ENCODE results near the gene TLR9.

Gene TLR9

DNA sequence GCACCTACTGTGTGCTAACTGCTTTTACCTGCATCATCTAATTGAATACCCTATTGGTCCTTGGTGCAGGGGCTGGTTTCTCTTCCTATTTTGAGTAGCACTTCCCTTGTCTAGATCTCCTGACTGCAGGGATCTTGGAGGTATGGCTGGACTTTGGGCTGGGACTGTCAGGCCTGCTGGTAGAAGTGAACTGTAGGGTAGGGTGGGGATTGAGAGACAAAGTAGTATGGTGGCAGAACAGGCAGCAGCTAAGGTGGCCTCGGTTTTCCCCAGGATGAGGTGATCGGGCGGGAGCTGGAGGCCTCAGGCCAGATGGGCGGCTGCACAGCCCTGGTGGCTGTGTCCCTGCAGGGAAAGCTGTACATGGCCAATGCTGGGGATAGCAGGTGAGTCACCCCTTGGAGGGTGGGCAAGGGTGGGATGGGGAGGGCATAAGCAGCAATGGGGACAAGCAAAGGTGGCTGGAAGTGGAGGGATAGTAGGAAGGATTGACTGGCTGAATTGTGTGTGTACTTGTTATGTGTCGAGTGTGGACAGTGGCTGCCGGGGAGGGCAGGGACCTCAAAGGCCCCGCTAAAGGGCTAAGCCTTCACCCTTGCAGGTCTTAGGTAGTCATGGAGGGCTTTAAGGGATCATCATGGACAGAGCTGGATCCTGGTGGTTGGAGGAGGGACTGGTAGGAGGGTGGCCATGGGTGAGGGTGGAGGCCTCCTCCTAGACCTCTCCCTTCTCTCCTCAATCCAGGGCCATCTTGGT is 22.1 kb upstream of the TLR9 start:
- DNase-seq (ENCODE audit: low read depth in 2 of 2, low spot score in 1 of 2): no peak

DNA sequence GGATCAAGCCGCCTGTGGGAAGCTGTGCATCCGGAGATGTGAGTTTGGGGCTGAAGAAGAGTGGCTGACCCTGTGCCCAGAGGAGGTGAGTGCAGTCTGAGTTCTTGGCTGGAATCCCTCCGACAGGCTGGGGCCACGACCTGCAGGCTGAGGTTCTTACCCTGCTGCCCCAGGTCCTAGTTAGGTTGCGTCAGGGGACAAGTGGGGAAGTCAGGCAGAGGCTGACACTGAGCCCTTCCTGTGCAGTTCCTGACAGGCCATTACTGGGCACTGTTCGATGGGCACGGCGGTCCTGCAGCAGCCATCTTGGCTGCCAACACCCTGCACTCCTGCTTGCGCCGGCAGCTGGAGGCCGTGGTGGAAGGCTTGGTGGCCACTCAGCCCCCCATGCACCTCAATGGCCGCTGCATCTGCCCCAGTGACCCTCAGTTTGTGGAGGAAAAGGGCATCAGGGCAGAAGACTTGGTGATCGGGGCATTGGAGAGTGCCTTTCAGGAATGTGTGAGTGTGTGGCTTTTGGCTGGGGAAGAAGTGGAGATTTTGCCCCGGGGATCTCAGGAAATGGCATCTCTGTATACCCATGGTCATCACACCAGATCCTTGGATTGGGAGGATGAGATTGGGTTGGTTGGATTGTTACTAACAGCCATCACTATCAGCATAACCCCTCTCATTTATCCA is 21.4 kb upstream of the TLR9 start:
- no peak for DNase-seq (ENCODE audit: low read depth in 2 of 2, low spot score in 1 of 2)

DNA sequence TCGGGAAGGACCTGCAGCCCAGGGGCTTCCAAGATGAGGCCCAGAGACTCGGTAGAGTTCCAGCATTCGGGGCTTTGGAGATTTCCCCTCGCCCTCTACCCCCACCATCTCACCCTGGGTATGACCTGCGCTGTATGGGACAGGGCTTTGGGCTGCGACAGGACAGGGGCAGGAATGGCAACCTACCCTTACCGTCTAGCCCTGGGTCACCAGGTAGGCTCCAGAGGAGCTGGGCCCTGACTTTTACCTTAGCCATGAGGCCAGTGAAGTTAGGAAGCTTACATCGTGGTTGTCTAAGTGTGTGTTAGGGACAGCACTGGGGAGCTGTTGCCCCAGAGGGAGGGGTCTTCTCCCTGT is 20.8 kb upstream of the TLR9 start:
- no peak for DNase-seq (ENCODE audit: low read depth in 2 of 2, low spot score in 1 of 2)

DNA sequence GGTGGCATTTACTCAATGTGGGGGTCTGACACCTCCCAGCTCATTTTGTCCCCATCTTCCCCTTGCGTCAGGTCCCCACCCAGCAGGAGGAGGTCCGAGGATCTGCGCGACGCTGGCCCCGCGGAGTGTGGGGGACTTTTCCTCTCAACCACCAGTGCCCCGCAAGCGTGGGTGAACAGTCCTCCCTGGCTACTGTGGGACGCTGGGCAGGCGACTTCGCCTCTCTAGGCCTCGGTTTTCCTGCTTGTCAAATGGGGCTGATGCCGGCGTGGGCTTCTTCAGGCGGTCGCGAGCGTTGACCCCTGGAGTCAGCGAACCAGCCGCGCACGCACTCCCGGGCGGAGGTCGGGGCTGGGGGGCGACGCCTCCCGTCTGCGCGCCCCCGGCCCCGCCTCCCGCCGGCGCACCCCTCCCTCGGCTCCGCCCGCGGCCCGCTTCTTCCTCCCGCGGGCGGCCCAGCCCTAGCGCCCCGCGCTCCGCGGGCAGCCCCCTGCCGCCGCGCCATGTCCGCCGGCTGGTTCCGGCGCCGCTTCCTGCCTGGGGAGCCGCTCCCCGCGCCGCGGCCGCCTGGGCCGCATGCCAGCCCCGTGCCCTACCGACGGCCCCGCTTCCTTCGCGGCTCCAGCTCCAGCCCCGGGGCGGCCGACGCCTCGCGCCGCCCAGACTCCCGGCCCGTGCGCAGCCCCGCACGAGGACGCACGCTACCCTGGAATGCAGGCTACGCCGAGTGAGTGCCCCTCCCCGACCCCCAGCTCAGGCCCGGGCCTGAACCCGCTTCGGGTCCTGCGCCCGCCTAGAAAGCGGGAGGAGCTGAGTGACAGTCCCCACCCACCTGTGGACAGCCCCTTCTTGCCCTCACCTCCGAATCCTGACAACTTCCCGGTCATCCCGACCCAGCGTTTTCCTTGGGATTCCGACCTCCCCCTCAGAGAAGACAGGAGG is 20.1 kb upstream of the TLR9 start, which contains the start of gene PPM1M:
Gene PPM1M (plus strand): TSS at position 438 of the 942 bp plus-strand sequence. CDS start 66 bp downstream, at position 504.
- DNase-seq (ENCODE audit: low read depth in 2 of 2, low spot score in 1 of 2): peak in 1 of 2 donors; percentile 30

DNA sequence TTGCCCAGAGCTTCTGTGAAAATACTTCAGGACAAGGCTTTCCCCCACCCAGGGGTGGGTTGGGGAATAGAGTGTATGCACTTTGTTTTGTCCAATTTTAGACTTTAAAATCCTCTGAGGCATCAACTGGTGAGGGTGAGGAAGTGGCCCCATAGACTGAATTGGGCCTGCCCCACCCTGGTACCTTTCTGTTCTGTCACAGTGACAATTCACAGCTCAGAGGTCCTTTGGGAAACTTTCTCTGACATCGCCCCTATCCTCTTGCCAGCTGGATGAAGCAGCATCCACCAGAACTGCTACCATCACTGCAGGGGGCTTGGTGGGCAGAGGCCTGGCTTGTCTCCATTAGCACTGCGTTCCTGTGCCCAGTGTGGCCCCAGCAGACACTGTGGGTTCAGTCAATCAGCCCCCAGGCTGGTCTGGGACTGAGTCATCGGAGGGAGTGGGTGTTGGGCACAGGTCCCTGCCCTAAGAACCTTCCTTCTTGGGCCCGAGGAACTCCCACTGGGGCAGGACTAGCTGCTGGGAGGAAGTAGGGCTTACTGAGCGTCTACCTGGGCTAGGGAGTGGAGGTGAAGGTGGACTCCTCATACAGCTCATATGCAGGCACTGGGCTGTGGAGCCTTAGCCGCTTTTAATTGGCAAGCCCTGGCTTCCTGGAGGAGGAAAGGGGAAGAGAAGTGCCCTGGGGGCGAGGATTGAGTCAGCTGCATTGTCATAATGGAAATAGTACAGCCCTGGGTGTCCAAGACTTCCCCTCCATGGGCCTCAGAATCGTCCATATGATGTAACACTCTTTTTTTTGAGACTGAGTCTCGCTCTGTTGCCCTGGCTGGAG is 18.6 kb upstream of the TLR9 start:
- DNase-seq (ENCODE audit: low read depth in 2 of 2, low spot score in 1 of 2): no peak

DNA sequence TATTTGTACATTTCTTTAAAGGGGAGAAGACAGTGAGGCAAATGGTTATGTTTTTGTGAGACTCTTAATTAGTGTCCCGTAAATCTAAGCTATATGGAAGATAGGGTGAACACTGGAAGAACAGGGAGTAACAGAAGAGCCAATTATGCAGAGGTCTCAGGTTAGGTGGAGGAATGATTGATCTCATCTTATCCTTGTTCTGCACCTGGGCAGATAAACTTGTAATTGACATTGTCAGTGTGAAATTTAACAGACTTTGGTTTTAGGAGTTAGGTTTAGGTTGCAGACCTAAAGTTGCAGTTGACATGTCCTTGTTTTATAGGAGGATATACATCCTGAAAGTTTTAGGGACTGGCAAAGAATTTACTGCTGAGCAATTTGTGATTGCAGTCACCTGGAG is 16.6 kb upstream of the TLR9 start:
- DNase-seq (ENCODE audit: low read depth in 2 of 2, low spot score in 1 of 2): no peak

DNA sequence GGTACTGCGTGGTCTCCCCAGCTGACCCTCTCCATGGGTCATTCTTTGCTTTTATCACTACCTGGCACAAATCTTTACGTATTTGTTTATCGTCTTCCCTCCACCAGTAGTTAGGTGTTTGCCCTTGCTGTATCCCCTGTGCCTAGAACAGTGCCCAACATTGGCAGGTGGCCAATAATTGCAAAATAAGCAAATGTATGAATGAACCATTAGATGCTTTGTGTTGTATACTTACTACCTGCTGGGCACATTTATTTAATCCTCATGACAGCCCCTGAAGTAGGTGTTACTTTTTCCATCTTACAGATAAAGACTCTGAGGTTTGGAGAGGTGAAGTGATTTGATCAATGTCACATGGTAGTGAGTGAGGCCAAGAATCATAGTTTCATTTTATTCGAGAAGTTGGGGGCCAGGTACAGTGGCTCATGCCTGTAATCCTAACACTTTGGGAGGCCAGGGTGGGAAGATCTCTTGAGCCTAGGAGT is 15.5 kb upstream of the TLR9 start:
- DNase-seq (ENCODE audit: low read depth in 2 of 2, low spot score in 1 of 2): no peak

DNA sequence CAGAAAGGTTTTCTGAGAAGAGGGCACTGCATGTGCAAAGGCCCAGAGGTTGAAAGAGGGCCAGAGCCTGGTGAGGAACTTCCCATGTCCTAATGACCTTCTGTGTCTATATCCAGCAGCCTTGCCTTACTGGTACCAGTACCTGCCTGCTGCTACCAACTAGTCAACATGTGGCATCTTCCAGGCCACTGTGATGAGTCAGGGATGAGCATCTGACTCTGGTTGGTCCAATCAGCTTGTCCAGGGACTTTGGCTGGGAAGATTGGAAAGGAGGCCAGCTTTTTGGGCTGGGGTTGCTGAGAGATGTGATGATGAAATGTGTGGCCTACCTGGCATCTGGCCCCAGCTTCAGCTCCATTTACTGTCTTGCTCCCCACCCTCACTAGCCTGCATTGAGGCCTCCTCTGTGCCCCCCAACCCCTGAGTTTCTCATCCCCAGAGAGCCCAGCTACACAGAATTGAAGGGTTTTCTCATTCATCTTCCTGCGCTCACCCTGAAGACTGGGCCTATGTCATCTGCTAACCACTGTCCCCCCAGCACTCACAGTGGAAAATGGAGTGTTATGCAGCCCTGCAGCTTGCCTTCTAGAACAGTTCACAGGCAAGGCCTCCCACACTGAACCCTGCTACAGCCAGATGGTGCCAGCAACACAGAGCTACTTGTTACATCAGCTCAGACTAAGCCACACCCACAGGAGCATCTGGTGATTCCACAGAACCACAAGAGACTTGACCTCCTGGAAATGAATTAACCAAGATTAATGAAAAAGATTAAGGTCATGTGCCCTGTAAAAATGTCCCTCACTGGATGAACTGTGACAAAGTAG is 14.8 kb upstream of the TLR9 start:
- DNase-seq (ENCODE audit: low read depth in 2 of 2, low spot score in 1 of 2): peak in 1 of 2 donors; percentile 30

DNA sequence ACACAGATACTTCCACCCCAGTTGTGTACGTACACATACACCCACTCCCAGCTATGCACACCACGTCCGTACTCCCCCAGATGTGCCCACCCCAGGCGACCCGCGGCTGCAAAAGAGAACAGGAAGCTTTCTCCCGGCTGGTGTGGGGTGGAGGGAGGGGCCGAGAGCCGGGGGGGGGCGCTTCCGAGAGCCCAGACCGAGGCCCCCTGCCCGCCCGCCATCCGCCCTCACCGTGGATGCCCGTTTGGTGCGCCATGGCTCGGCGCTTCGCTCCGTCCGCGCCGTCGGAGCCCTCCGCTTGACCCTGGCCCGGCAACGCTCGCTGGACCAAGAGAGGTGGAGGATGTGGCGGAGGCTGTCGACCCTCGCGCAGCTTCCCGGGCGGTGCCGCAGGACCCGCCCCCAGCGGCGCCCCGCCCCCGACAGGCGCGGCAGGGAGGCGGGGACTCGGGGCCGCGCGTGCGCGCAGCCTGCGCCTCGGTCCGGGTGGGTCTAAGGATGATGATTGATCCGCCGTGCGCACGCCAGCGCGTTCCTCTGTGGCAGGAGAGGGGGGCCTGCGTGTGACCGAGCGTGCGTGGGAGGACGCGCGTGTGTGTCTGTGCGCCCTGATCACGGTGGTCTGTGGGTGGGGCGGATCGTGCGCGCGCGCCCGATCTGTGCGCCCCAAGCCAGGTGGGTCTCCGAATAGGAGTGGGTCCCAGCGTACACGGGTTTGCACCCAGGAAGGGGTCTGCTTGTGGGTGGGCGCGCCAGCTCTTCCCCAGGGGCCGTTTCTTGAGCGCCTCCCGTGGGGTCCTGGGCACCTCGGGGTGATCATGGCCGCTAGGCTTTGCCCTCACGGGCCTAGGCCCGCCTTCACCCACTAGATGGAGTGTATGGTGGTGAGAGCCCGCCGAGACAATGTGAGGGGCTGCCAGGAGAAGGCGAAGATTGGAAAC is 13.6 kb upstream of the TLR9 start, which contains the start of gene TWF2:
Gene TWF2 (minus strand): TSS at position 398 of the 941 bp plus-strand sequence. CDS start 142 bp downstream, at position 256.
- peak; percentile 74 to 87 for DNase-seq (ENCODE audit: low read depth in 2 of 2, low spot score in 1 of 2)

DNA sequence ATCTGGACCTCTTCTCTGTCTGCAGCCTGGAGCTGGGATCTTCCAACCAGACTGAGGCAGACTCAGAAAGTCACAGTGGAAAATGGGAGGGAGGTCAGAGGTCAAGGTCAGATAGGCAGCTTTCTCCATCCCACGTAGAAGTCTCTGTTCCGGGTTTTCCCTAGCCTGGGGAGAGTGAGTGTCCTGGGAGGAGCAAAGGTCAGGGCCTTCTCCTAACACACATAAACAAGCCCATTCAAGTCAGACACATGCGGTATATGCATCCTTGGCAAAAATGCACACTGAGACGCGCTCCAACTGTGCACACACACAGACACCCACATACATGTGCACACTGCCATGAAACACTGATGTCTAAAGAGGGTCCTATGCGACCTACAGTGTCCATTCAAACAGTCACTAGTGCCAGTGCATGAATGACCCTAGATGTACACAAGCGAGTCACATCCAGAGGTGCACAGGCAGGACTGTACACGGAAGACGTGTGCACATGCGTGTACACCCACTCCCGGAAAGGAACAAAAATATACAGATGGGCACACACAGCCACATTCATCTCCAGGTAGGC is 12.8 kb upstream of the TLR9 start:
- no peak for DNase-seq (ENCODE audit: low read depth in 2 of 2, low spot score in 1 of 2)

DNA sequence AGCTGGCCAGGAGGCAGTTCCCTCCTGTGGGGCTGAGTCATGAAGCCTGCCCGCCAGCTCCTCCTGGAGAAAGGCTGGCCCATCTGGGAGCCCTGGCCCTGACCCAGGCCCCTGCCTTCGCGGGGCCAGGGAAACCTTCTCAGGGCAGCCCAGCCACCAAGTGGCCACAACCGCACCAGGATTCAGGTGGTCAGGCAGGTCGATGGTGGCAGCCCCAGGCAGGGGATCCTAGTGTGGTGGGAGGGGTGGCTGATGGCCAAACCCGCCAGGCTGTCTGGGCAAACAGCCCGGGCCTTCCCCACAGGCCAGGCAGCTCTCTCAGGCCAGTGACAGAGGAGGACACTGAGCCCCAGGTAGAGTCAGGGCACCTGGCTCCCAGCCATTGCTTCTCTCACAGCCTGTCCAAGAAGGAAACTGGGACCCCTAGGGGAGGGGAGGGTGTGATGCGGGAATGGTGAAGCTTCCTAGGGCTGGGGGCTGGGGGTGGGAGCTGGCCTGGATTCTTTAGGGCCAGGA is 12.3 kb upstream of the TLR9 start:
- no peak for DNase-seq (ENCODE audit: low read depth in 2 of 2, low spot score in 1 of 2)

DNA sequence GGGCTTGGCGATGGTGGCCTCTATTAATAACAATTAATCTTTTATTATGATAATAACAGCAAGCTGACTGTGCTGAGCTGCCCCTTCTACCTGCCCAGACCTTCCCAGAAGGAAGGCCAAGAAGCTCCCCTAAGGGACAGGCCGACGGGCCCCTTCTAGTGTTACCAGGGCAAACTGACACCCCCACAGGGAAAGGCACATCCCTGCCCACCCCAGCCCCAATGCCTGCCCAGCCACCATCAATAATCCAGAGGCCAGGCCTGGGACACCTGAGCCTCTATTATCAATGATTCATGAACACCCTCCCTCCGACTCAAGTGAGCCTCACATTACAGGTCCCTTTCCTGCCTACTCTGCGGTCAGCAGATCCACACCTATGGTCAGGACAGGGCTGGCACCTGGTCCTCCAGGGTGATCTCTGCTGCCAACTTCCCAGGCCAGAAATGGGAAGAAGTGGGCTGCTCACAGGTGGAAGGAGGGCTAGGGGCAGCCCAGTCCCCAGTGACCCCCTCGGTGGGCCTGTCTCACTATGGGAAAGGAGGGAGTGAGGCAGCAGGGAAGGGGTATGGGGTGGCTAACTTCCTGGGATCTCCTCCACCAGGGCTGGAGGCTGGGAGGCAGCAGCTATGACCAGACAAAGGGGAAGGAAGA is 11.7 kb upstream of the TLR9 start:
- DNase-seq (ENCODE audit: low read depth in 2 of 2, low spot score in 1 of 2): no peak

DNA sequence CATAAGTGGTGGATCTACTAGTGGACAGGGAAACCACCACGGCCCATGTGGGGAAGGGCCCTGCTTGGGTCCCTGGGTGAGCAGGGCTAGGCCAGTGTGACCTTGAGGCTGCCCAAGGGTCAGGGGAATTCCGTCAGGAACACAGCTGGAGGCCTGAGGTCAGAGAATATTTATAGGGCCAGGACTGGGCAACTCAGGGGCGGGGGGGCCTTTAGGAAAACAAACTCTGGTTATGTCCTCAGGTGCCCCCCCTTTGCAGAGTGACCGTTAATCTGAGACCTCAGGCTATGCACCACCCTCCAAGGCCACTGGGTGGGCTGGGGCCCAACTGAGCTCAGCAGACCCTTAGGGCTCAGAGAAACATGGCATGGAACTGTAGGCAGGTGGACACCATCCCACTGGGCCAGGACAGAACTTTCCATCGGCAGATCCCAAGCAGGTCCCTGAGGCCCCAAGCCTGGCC is 11.0 kb upstream of the TLR9 start:
- no peak for DNase-seq (ENCODE audit: low read depth in 2 of 2, low spot score in 1 of 2)

DNA sequence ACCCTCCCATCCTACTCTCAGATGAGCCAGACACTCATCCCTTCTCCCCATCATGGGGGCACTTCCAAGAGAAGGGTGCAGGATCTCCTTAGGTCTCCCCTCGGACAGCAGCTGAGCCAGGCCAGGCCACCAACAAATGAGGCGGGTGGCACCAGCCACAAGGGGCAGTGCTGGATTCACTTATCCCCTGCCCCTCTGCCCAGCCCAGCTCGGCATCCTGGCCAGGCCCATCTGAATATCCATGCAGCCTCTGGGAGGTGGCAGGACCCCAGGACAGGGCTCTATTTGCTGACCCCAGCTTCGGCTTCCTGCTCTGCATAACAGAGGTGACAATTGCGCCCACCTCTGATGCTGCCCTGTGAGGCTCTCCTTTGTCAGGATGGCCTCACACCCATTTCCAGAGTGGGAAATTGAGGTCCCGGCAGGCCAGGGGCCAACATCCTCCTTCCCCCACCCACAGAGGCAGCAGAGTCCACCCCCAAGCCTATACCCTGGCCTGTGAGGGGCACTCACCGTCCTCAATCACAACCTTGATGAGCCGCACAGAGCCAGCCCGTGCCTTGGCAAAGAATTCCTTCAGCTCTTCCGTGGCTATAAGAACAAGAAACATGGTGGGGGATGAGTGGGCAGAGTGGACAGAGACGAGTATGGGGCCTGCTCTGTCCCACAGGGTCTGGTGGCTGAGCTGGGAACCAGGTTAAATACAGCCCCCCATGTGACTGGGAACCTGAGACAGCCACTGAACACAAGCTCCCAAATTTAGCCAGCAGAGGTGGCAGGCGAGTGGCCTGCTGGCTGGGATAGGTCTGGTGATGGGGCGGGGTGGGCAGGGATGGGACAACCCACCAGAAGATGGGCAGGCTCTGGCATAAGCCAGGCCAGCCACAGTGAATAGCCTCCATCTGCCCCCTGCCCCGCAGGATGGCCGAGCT is 9.3 kb upstream of the TLR9 start:
- no peak for DNase-seq (ENCODE audit: low read depth in 2 of 2, low spot score in 1 of 2)

DNA sequence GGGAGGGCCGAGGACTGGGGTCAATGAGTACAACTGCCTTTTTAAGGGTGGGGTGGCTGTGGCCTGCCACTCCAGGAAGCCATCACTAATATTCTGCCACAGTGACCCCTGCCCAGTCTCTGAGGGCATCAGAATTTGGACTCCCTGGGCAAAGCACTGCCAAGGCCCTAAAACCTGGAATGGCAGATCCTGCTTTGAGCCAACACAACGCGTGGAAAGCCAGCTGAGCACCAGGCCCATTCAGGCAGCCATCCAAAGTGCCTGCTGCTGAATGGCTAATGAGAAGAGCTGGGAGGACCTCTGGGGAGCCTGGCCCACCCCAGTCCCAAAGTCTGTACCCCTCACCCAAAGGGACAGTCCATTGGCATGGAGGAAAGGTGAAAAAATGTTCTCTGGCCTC is 8.5 kb upstream of the TLR9 start:
- no peak for DNase-seq (ENCODE audit: low read depth in 2 of 2, low spot score in 1 of 2)

DNA sequence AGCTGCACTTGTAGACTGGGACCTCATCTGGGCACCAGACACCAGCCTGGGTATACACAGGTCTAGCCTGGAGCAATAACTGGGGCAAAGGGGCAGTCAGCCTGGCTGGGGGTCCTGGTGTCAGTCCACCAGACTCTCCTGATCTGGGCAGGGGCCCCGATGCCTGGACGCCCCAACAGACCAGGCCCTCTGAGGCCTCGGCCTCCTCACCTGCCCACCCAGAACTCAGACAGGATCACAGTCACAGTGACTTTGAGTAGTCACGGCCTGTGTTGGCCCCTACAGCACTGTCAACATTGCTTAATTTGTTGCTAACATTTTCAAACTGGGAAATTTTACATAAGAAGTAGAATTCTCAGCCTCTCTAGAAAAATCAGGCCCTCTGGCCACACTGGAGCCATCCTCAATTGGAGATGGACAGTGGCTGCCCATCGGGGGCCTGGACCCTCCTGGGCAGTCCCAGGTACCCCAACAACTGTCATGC is 7.7 kb upstream of the TLR9 start:
- DNase-seq (ENCODE audit: low read depth in 2 of 2, low spot score in 1 of 2): no peak

Data from stimulated activated CD8-positive, alpha-beta memory T cell treated with anti-CD3 and anti-CD28 coated beads, Interleukin-4, amount 100 ng/mL, for 4 hours (primary cell).